ENCODE data around the gene TRIM42. TPM values are rescaled to one million over a fixed set of nuclear protein-coding genes. Genes with fewer than 3 reads are reported as not detected.

Gene TRIM42
- total RNA-seq, 1 experiment from 2014 or later = not detected

DNA sequence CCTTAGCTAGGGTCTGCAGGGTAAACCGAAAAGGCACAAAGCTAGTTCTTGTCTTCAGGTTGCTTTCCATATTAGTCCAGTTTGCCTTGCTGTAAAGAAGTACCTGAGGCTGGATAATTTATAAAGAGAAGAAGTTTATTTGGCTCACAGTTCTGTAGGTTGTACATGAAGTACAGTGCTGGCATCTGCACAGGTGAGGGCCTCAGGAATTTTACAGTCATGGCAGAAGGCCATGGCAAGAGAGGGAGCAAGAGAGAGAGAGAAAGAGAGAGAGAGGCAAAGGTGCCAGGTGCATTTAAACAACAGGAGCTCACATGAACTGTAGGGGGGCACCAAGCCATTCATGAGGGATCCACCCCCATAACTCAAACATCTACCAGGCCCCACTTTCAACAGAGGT is 26.9 kb downstream of the TRIM42 start:
- Histone ChIP-seq H3K4me3 (replicated peaks in 1 of 2; ENCODE audit: low read depth in 1 of 2, low read length in 2 of 2) (no peak overlapping the region), H3K36me3 (ENCODE audit: control insufficient read depth in 1 of 2, insufficient read depth in 2 of 2, low read length in 2 of 2) (no peaks in the 10 kb centered on the region), H3K79me2 (ENCODE audit: insufficient read depth, low read length) (no peaks in the 10 kb centered on the region), H3K9me2 (ENCODE audit: insufficient read depth) (no peaks in the 10 kb centered on the region), H2AFZ (ENCODE audit: low read depth, low read length, poor library complexity, severe bottlenecking) (no peak overlapping the region), H4K20me1 (ENCODE audit: insufficient read depth) (no peaks in the 10 kb centered on the region), H3K27ac (ENCODE audit: low read depth, low read length) (no peak overlapping the region), H3K27me3 (ENCODE audit: insufficient read depth, low read length) (peaks cover 11% of the 10 kb centered on the region), H3K9me3 (ENCODE audit: control insufficient read depth in 1 of 2, insufficient read depth in 1 of 2, low read depth in 1 of 2, low read length in 2 of 2) (no peaks in the 10 kb centered on the region), H3K4me1 (ENCODE audit: control insufficient read depth in 1 of 2, insufficient read depth in 2 of 2, low read length in 2 of 2) (no peaks in the 10 kb centered on the region), H3K9ac (ENCODE audit: low read length) (no peak overlapping the region), H3K4me2 (ENCODE audit: low read length) (no peak overlapping the region)
- CTCF ChIA-PET = no interaction called here
- intact Hi-C loops (cut with micrococcal nuclease) = no loop called here
- POLR2A ChIA-PET = no interaction called here
- ATAC-seq = no peak
- TF ChIP-seq EZH2 (IDR thresholded peaks at IDR 0.05) (no peak), EGR1 (IDR thresholded peaks at IDR 0.05; ENCODE audit: low read depth) (no peak), RAD21 (IDR thresholded peaks at IDR 0.05; ENCODE audit: low read depth) (no peak), SIN3A (IDR thresholded peaks at IDR 0.05; ENCODE audit: low read depth) (no peak), YY1 (IDR thresholded peaks at IDR 0.05; ENCODE audit: extremely low read depth, insufficient replicate concordance, low read depth, low read length) (no peak), FOSL1 (IDR thresholded peaks at IDR 0.05; ENCODE audit: low read depth) (no peak)
- TF ChIP-seq, protein P1, sequence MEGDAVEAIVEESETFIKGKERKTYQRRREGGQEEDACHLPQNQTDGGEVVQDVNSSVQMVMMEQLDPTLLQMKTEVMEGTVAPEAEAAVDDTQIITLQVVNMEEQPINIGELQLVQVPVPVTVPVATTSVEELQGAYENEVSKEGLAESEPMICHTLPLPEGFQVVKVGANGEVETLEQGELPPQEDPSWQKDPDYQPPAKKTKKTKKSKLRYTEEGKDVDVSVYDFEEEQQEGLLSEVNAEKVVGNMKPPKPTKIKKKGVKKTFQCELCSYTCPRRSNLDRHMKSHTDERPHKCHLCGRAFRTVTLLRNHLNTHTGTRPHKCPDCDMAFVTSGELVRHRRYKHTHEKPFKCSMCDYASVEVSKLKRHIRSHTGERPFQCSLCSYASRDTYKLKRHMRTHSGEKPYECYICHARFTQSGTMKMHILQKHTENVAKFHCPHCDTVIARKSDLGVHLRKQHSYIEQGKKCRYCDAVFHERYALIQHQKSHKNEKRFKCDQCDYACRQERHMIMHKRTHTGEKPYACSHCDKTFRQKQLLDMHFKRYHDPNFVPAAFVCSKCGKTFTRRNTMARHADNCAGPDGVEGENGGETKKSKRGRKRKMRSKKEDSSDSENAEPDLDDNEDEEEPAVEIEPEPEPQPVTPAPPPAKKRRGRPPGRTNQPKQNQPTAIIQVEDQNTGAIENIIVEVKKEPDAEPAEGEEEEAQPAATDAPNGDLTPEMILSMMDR (IDR thresholded peaks at IDR 0.05 in 2 of 3, conservative IDR thresholded peaks at IDR 0.05 in 1 of 3; ENCODE audit: borderline replicate concordance in 1 of 3, insufficient read depth in 1 of 3, low read depth in 2 of 3, low read length in 2 of 3) = no peak
- RAD21 ChIA-PET (ENCODE audit: low non-redundant PET in 1 of 2, low total read pairs in 2 of 2, uncharacterized antibody in 2 of 2, unreplicated experiment in 2 of 2) = no interaction called here
- BruUV-seq (replicated peaks) = no TSS peak
- no peak for DNase-seq (ENCODE audit: low read depth, low spot score)

DNA sequence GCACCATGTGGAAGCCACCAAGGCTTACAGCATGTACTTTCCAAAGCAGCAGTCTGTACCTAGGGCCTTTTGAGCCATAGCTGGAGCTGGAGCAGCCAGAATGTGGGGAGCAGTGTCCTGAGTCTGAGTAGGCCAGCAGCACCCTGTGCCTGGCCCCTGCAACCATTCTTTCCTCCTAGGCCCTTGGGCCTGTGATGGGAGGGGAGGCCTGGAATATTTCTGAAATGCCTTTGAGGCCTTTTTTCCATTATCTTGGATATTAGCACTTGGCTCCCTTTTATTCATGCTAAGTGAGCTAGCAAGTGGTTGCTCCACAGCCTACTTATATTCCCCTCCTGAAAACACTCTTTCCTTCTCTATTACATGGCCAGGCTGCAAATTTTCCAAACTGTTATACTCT is 28.1 kb downstream of the TRIM42 start:
- ChIA-PET RAD21 (ENCODE audit: low non-redundant PET in 1 of 2, low total read pairs in 2 of 2, uncharacterized antibody in 2 of 2, unreplicated experiment in 2 of 2) (no interaction called here), POLR2A (no interaction called here), CTCF (no interaction called here)
- intact Hi-C loops (cut with micrococcal nuclease) = no loop called here
- H3K4me1 ChIP-seq (ENCODE audit: control insufficient read depth in 1 of 2, insufficient read depth in 2 of 2, low read length in 2 of 2) = no peaks in the 10 kb centered on the region
- DNase-seq (ENCODE audit: low read depth, low spot score) = no peak
- H3K9me2 ChIP-seq (ENCODE audit: insufficient read depth) = no peaks in the 10 kb centered on the region
- no peaks in the 10 kb centered on the region for H4K20me1 ChIP-seq (ENCODE audit: insufficient read depth)
- H3K4me3 ChIP-seq (replicated peaks in 1 of 2; ENCODE audit: low read depth in 1 of 2, low read length in 2 of 2) = no peak overlapping the region
- H3K9me3 ChIP-seq (ENCODE audit: control insufficient read depth in 1 of 2, insufficient read depth in 1 of 2, low read depth in 1 of 2, low read length in 2 of 2) = no peaks in the 10 kb centered on the region
- H3K9ac ChIP-seq (ENCODE audit: low read length) = no peak overlapping the region
- no peaks in the 10 kb centered on the region for H3K79me2 ChIP-seq (ENCODE audit: insufficient read depth, low read length)
- TF ChIP-seq, protein P2, sequence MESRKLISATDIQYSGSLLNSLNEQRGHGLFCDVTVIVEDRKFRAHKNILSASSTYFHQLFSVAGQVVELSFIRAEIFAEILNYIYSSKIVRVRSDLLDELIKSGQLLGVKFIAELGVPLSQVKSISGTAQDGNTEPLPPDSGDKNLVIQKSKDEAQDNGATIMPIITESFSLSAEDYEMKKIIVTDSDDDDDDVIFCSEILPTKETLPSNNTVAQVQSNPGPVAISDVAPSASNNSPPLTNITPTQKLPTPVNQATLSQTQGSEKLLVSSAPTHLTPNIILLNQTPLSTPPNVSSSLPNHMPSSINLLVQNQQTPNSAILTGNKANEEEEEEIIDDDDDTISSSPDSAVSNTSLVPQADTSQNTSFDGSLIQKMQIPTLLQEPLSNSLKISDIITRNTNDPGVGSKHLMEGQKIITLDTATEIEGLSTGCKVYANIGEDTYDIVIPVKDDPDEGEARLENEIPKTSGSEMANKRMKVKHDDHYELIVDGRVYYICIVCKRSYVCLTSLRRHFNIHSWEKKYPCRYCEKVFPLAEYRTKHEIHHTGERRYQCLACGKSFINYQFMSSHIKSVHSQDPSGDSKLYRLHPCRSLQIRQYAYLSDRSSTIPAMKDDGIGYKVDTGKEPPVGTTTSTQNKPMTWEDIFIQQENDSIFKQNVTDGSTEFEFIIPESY (IDR thresholded peaks at IDR 0.05; ENCODE audit: extremely low read depth, insufficient replicate concordance, low read length) = no peak
- TF ChIP-seq EZH2 (IDR thresholded peaks at IDR 0.05) (no peak), FOSL1 (IDR thresholded peaks at IDR 0.05; ENCODE audit: low read depth) (no peak)
- no peak overlapping the region for H2AFZ ChIP-seq (ENCODE audit: low read depth, low read length, poor library complexity, severe bottlenecking)
- no TSS peak for BruUV-seq (replicated peaks)
- H3K27me3 ChIP-seq (ENCODE audit: insufficient read depth, low read length) = peaks cover 15% of the 10 kb centered on the region
- H3K4me2 ChIP-seq (ENCODE audit: low read length) = no peak overlapping the region
- no peak overlapping the region for H3K27ac ChIP-seq (ENCODE audit: low read depth, low read length)
- no peaks in the 10 kb centered on the region for H3K36me3 ChIP-seq (ENCODE audit: control insufficient read depth in 1 of 2, insufficient read depth in 2 of 2, low read length in 2 of 2)
- ATAC-seq = no peak

Measured in HCT116 (cell line).